ENCODE measurements around the gene FNDC3B.

FNDC3B gene

DNA sequence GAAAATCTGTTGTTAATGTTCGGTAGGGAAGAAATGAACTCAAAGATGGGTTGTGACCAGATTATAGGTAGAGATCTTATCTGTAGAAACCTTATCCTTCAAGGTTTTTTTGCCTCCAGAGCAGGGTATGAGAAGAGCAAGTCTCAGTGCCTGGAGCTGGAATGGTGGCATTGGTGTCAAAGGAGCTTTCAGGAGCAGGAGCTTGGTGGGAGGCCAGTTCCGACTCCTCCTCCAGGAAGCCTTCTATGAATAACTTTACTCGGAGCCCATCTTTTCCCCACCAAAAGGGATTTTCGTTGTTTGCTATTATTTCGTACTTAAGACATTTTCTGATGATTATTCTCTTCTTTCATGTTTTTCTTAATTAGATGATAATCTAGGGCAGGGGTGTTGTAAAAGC lies 317.0 kb downstream of the FNDC3B start:
- no peak overlapping the region for H3K4me2 ChIP-seq (ENCODE audit: low read depth, low read length, poor library complexity, severe bottlenecking)
- H3K9me3 ChIP-seq (ENCODE audit: insufficient read depth, low read depth, low read length) = no peaks in the 10 kb centered on the region
- H3K9ac ChIP-seq (ENCODE audit: low read depth, low read length, poor library complexity, severe bottlenecking) = no peak overlapping the region
- H4K20me1 ChIP-seq (ENCODE audit: insufficient read depth, low read length, poor library complexity, severe bottlenecking) = no peaks in the 10 kb centered on the region
- H3K27me3 ChIP-seq (ENCODE audit: insufficient read depth, low read length, poor library complexity, severe bottlenecking) = no peaks in the 10 kb centered on the region
- peaks cover 15% of the 10 kb centered on the region; the same call in 1 of the 2 replicates for H3K36me3 ChIP-seq (ENCODE audit: insufficient read depth, low read length)
- H3F3A ChIP-seq (ENCODE audit: low read depth) = no peaks in the 10 kb centered on the region
- H3K9me2 ChIP-seq (replicated peaks; ENCODE audit: low read depth, low read length) = no peaks in the 10 kb centered on the region
- H3K4me1 ChIP-seq (ENCODE audit: insufficient read depth, low read length, poor library complexity, severe bottlenecking) = no peaks in the 10 kb centered on the region
- no peak overlapping the region for H2AFZ ChIP-seq (ENCODE audit: low read length)
- H3K79me2 ChIP-seq (ENCODE audit: insufficient read depth, low read length) = no peaks in the 10 kb centered on the region
- no peak overlapping the region for H3K4me3 ChIP-seq (ENCODE audit: low read length, poor library complexity, severe bottlenecking)
- TF ChIP-seq, protein P1, sequence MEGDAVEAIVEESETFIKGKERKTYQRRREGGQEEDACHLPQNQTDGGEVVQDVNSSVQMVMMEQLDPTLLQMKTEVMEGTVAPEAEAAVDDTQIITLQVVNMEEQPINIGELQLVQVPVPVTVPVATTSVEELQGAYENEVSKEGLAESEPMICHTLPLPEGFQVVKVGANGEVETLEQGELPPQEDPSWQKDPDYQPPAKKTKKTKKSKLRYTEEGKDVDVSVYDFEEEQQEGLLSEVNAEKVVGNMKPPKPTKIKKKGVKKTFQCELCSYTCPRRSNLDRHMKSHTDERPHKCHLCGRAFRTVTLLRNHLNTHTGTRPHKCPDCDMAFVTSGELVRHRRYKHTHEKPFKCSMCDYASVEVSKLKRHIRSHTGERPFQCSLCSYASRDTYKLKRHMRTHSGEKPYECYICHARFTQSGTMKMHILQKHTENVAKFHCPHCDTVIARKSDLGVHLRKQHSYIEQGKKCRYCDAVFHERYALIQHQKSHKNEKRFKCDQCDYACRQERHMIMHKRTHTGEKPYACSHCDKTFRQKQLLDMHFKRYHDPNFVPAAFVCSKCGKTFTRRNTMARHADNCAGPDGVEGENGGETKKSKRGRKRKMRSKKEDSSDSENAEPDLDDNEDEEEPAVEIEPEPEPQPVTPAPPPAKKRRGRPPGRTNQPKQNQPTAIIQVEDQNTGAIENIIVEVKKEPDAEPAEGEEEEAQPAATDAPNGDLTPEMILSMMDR (conservative IDR thresholded peaks at IDR 0.05; ENCODE audit: low read length) = no peak
- no peak for TF ChIP-seq EZH2phosphoT487 (IDR thresholded peaks at IDR 0.05; ENCODE audit: borderline replicate concordance)

DNA sequence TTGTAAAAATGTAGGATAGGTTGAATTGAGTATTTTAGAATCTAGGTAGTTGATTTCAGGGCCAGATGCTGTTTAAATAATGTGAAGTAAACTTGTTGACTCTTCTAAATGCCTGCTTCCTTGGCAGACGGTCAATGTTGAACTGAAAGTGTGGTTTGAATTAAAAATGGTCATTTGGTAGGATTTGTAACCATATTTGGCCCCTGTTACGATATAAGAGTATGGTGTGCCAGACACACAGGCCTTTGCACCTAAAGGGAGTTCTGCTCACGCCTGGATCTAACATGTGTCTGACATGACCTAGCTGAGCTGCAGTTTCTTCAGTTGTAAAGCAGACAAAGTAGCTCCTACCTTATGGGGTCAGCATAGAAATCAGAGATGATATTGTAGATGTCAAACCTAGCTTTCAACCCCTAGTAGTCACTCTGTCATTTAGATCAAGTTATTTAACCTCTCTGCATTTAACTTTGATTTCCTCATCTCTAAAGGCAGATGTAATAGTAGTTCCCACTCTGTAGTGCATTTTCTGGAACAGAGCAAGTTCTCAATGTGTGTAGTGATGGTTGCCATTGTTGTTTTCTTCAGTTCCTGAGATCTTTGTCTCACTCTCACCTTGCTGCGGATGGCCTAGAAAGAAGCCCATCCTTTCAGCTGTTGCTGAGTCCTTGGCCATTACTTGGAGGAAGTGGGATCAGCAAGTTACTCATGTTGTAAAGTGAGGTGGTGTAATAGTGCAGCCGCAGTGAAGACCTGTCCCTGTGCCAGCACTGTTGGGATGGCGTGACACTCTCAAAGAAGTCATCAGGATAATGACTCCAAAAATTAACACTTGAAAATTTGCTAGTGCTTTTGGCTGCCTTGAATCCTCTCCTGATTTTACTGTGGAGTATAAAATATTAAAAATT lies 318.7 kb downstream of the FNDC3B start:
- no peaks in the 10 kb centered on the region for H3K4me1 ChIP-seq (ENCODE audit: insufficient read depth, low read length, poor library complexity, severe bottlenecking)
- H3K9me3 ChIP-seq (ENCODE audit: insufficient read depth, low read depth, low read length) = no peaks in the 10 kb centered on the region
- H3K9ac ChIP-seq (ENCODE audit: low read depth, low read length, poor library complexity, severe bottlenecking) = no peak overlapping the region
- H4K20me1 ChIP-seq (ENCODE audit: insufficient read depth, low read length, poor library complexity, severe bottlenecking) = no peaks in the 10 kb centered on the region
- no peak overlapping the region for H2AFZ ChIP-seq (ENCODE audit: low read length)
- H3K79me2 ChIP-seq (ENCODE audit: insufficient read depth, low read length) = no peaks in the 10 kb centered on the region
- no peak for TF ChIP-seq EZH2phosphoT487 (IDR thresholded peaks at IDR 0.05; ENCODE audit: borderline replicate concordance)
- TF ChIP-seq, protein P1 (conservative IDR thresholded peaks at IDR 0.05; ENCODE audit: low read length) = no peak
- H3K27me3 ChIP-seq (ENCODE audit: insufficient read depth, low read length, poor library complexity, severe bottlenecking) = no peaks in the 10 kb centered on the region
- H3K4me3 ChIP-seq (ENCODE audit: low read length, poor library complexity, severe bottlenecking) = no peak overlapping the region
- no peaks in the 10 kb centered on the region for H3F3A ChIP-seq (ENCODE audit: low read depth)
- peaks cover 16% of the 10 kb centered on the region; the same call in 1 of the 2 replicates for H3K36me3 ChIP-seq (ENCODE audit: insufficient read depth, low read length)
- H3K9me2 ChIP-seq (replicated peaks; ENCODE audit: low read depth, low read length) = no peaks in the 10 kb centered on the region
- no peak overlapping the region for H3K4me2 ChIP-seq (ENCODE audit: low read depth, low read length, poor library complexity, severe bottlenecking)

DNA sequence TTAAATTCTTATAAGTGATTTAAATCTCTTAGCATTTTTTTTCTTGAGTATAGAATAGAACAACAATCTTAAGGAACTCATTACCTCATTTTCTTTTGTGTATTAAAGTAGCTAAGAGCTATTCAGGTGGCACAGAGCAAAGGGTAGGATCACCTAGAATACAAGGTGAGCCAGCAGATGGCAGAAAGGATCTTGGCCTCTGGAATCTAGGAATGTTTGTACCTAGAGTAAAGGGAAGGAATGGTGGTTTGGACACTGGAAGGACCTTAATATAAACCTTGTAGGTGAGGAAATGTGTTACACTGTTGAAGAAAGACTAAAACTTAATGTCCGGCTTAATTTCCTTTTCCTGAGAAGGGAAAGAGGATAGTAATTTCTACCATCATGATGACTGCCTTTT lies 319.9 kb downstream of the FNDC3B start:
- H3F3A ChIP-seq (ENCODE audit: low read depth) = no peaks in the 10 kb centered on the region
- no peaks in the 10 kb centered on the region for H4K20me1 ChIP-seq (ENCODE audit: insufficient read depth, low read length, poor library complexity, severe bottlenecking)
- no peaks in the 10 kb centered on the region for H3K27me3 ChIP-seq (ENCODE audit: insufficient read depth, low read length, poor library complexity, severe bottlenecking)
- no peak overlapping the region for H3K9ac ChIP-seq (ENCODE audit: low read depth, low read length, poor library complexity, severe bottlenecking)
- H3K4me2 ChIP-seq (ENCODE audit: low read depth, low read length, poor library complexity, severe bottlenecking) = no peak overlapping the region
- no peaks in the 10 kb centered on the region for H3K79me2 ChIP-seq (ENCODE audit: insufficient read depth, low read length)
- no peak for TF ChIP-seq EZH2phosphoT487 (IDR thresholded peaks at IDR 0.05; ENCODE audit: borderline replicate concordance)
- TF ChIP-seq, protein P1 (conservative IDR thresholded peaks at IDR 0.05; ENCODE audit: low read length) = no peak
- peaks cover 20% of the 10 kb centered on the region; the same call in 1 of the 2 replicates for H3K36me3 ChIP-seq (ENCODE audit: insufficient read depth, low read length)
- no peaks in the 10 kb centered on the region for H3K9me3 ChIP-seq (ENCODE audit: insufficient read depth, low read depth, low read length)
- H3K4me1 ChIP-seq (ENCODE audit: insufficient read depth, low read length, poor library complexity, severe bottlenecking) = no peaks in the 10 kb centered on the region
- H2AFZ ChIP-seq (ENCODE audit: low read length) = no peak overlapping the region
- no peaks in the 10 kb centered on the region for H3K9me2 ChIP-seq (replicated peaks; ENCODE audit: low read depth, low read length)
- H3K4me3 ChIP-seq (ENCODE audit: low read length, poor library complexity, severe bottlenecking) = no peak overlapping the region

Data from Loucy (cell line).